Measurements from ENCODE around the gene NAALADL2.
"Not testable (repeated sequence)": the region's sequence is repeated elsewhere in the genome, so short reads cannot be mapped to it uniquely, and the experiment has no call there.

The NAALADL2 gene

DNA sequence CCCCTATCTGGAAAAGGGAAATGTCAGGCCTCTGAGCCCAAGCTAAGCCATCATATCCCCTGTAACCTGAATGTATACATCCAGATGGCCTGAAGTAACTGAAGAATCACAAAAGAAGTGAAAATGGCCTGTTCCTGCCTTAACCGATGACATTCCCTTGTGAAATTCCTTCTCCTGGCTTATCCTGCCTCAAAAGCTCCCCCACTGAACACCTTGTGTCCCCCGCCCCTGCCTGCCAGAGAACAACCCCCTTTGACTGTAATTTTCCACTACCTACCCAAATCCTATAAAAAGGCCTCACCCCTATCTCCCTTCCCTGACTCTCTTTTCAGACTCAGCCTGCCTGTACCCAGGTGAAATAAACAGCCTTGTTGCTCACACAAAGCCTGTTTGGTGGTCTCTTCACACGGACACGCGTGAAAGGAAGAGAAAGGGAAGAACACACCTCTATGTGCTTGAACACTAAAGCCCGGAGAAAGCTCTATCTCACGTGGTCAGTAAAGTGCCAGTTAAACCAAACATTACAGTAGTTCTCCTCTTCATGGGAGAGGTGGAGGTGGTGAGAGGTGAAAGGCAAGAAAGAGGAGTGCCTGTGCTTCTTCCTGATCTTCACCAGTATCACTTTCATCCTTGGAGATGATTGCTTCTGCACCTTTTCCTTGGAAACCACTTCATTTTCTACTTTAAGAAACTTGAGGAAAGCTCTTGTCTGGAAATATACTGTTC lies 963.8 kb downstream of the NAALADL2 start:
- not testable (repeated sequence) for DNase-seq

DNA sequence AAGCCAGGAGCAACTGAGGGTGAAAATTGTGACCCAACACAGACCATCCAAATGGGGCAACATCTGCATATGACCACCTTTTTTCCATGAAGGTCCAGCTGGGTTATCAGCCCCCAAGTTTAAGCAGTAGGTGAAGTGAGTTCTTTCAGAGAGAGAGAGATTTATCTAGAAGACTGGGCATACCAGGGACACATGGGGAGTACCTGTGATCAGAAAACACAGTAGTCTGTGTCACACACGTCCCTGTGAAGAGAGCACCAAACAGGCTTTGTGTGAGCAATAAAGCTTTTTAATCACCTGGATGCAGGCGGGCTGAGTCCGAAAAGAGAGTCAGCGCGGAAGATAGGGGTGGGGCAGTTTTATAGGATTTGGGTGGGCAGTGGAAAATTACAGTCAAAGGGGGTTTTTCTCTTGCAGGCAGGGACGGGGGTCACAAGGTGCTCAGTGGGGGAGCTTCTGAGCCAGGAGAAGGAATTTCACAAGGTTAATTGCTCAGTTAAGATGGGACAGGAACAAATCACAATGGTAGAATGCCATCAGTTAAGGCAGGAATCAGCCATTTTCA lies 966.0 kb downstream of the NAALADL2 start:
- not testable (repeated sequence) for DNase-seq

DNA sequence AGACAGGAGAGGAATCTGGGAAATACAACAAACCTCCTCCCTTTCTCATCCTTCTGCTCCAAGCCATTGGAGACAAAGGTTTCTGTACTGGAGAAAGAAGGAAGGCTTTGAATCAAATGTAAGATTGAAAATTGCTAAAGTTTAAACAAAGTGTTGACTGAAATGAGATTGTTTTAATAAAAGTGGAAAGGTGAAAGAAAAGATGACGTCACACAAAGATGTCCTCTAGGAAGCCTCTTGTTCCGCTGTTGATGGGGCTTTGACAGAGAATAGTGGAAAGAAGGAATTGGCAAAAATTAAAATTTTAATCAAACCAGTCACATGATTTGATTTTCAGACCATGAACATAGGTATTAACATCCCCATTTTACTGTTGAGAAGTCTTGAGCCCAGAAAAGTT lies 967.6 kb downstream of the NAALADL2 start:
- DNase-seq: no peak

DNA sequence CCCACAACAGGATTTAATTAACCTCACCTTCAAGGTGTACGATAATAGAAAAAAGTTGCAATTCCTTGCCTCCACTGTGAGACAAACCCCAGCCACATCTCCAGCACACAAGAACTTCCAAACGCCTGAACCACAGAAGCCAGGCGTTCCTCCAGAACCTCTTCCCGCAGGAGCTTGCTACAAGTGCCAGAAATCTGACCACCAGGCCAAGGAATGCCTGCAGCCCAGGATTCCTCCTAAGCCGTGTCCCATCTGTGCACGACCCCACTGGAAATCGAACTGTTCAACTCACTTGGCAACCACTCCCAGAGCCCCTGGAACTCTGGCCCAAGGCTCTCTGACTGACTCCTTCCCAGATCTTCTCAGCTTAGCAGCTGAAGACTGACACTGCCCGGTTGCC lies 970.7 kb downstream of the NAALADL2 start:
- DNase-seq: not testable (repeated sequence)

DNA sequence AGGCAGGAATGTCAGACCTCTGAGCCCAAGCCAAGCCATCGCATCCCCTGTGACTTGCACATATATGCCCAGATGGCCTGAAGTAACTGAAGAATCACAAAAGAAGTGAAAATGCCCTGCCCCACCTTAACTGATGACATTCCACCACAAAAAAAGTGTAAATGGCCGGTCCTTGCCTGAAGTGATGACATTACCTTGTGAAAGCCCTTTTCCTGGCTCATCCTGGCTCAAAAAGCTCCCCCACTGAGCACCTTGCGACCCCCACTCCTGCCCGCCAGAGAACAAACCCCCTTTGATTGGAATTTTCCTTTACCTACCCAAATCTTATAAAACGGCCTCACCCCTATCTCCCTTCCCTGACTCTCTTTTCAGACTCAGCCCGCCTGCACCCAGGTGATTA lies 976.6 kb downstream of the NAALADL2 start:
- not testable (repeated sequence) for DNase-seq

DNA sequence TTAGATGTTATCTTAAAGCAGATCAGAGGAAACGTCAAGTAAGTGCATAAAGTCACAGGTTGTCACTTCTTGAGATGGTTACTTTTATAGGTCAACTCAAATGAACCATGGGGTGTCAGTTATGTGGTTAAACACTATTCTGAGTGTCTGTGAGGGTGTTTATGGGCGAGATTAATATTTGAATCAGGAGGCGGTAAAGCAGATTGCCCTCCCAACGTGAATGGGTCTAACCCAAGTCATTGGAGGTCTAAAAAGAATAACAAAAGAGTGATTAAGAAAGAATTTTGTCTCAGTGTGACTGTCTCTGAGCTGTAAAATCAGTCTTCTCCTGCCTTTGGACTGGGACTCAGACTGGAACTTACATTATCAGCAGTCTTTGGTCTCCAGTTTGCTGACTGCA lies 977.5 kb downstream of the NAALADL2 start:
- DNase-seq: no peak

DNA sequence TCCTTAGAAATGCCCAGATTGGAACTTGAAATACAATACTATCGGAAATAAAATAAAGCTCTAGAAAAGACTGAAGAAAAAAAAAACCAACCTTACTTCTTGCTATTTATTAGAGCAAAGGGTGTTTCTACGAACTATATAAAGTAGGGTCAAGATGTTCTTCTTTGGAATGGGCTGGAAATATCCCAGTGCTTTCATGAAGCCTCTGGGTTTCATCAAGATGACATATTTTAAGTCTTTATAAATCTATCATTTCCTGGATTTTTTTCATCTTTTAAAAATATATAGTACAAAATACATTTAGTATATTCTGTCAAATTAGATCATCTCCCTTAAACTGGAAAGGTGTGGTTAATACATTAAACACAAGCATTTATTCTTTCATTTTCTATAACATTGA lies 978.8 kb downstream of the NAALADL2 start:
- DNase-seq: no peak

DNA sequence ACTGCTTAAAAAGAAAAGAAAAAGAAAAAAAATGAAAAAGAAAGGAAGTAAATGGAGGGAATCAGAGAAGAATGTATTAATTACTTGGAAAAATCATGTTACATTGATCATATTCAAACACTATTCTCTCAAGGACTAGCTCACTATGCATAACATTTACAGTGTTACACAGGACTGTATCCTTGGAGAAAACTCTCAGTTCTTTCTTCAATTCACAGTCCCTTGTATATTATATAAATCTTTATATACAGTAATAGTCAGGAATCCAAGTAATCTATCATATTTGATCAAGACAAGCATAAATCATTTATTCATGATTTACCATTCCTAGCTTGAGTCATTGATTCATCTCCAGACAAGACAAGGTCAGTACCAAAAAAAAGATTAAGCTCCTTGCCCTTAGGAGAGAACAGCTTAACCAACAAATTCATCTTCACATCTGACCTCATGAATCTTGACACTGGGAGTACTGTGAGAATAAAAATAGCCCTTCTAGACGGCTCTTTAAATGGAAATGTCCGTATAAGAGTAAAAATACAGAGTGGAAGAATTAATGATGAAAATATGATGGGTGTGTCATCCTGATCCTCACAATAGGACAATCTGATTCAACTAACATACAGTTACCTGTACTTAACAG lies 980.4 kb downstream of the NAALADL2 start:
- DNase-seq: no peak

DNA sequence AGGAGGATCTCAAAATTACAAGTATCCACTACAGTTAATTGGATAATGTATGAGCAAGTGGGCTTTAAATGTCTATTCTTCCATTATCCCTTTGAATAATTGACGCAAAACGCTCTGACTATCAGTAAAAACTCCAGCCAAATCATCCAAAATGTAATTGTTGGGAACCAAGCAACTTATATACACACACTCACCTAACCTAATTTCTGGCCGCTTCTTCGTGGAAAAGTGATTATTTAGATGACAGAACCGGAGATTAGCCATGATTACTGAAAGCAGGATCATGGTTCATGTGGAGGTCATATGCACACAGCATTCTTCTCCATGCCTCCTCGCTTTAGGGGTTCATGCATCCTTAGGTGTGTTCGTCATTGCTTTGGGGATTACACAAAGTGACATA lies 992.4 kb downstream of the NAALADL2 start:
- DNase-seq: peak; percentile 49

DNA sequence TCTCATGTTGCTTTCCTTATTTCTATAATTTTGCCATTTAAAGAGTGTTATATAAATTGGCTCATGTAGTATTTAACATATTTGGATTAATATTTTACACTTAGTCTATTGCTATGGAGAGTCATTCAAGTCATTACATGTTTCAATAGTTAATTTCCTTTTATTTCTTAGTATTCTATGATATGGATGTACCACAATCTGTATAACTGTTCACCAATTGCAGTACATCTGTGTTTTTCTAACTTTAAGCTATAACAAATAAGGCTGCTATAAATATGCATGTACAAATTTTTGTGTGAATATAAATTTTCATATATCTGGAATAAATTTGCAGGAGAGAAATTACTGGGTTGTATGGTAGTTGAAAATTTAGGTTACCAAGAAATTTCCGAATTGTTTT lies 993.4 kb downstream of the NAALADL2 start:
- DNase-seq: no peak

DNA sequence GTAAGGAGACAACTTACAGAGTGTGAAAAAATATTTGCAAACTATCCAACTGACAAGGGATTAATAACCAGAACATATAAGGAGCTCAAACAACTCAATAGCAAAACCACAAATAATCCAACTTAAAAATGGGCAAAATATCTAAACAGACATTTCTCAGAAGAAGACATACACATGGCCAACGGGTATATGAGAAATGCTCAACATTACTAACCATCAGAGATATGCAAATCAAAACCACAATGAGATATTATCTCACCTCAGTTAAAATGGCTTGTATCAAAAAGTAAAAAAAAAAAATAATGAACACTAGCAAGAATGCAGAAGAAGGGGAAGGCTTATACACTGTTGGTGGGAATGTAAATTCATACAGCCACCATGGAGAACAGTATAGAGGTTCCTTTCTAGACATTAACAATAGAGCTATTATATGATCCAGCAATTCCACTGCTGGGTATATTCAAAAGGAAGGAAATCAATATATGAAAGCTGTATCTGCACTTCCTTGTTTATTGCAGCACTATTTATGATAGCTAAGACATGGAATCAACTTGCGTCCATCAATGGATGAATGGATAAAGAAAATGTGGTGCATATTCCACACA lies 998.6 kb downstream of the NAALADL2 start:
- no peak for DNase-seq

Measured in eye (tissue), 1 donor.